RWPE1 (cell line): ENCODE data around the gene DMTF1.

Source experiments
- CTCF ChIA-PET: fragments of 350-600 bp; sonication (Branson Sonifier 250); formaldehyde crosslinking; extraction: SDS; loops from one replicate; lab custom pipeline; 2021; lab: Yijun Ruan, JAX
- POLR2A ChIA-PET: fragments of 400-600 bp; formaldehyde crosslinking; extraction: SDS; loops from one replicate; lab custom pipeline; 2020; ENCODE audit warnings: antibody characterized with exemption; ENCODE audit not compliant: low non-redundant PET; lab: Yijun Ruan, JAX
- DNase-seq: peaks from one replicate; pipeline ENCODE4 v3.0.0; 2012; ENCODE audit warnings: low spot score
- H3K27ac ChIP-seq: fragments of 450-650 bp; 2 replicates; pipeline ENCODE4 v1.5.1; 2017
- CTCF ChIP-seq: fragments of 450-650 bp; conservative IDR thresholded peaks from 2 replicates; pipeline ENCODE4 v1.5.1; 2017; ENCODE audit warnings: low read depth, mild to moderate bottlenecking

The DMTF1 gene

GRCh38 chr7:87144173-87144657 is 8.0 kb upstream of the DMTF1 start:
- no peak for TF ChIP-seq CTCF
- no peak for DNase-seq
- CTCF ChIA-PET: interaction anchor here (0.7 kb wide), 1 partner anchor 202 kb away, joined by 7 read pairs; no protein-coding TSS in a partner anchor
- no peak overlapping the region for H3K27ac ChIP-seq
- POLR2A ChIA-PET: no interaction called here

GRCh38 chr7:87146740-87147386 is 5.4 kb upstream of the DMTF1 start:
- no peak overlapping the region for H3K27ac ChIP-seq
- no peak for DNase-seq
- no peak for TF ChIP-seq CTCF
- ChIA-PET CTCF (no interaction called here), POLR2A (no interaction called here)

GRCh38 chr7:87147500-87147899 is 4.8 kb upstream of the DMTF1 start:
- H3K27ac ChIP-seq: no peak overlapping the region
- TF ChIP-seq CTCF: no peak
- ChIA-PET CTCF (interaction anchor here (0.9 to 1.8 kb wide), 5 partner anchors 64 to 230 kb away, joined by 4 to 15 read pairs (median 6); no protein-coding TSS in a partner anchor), POLR2A (no interaction called here)
- DNase-seq: no peak

- POLR2A ChIA-PET: no interaction called here
- DNase-seq: peak; percentile 38
- H3K27ac ChIP-seq: no peak overlapping the region
Measured at GRCh38 chr7:87148332-87148955, 3.8 kb upstream of the DMTF1 start.

GRCh38 chr7:87151002-87151728 is 1.1 kb upstream of the DMTF1 start:
- peak overlapping the region; percentile 100 for H3K27ac ChIP-seq
- no peak for TF ChIP-seq CTCF
- DNase-seq: peak; percentile 8
- ChIA-PET CTCF (interaction anchor here (1.0 to 1.1 kb wide), 2 partner anchors 92 to 112 kb away, joined by 3 read pairs; partner anchors contain the start of gene ELAPOR2), POLR2A (no interaction called here)

More at GRCh38 chr7:87148332-87148955, 3.8 kb upstream of the DMTF1 start:
- TF ChIP-seq CTCF: peak; percentile 91
- CTCF ChIA-PET: interaction anchor here (0.6 to 1.8 kb wide), 28 partner anchors 8 to 891 kb away, joined by 3 to 15 read pairs (median 4); partner anchors contain the start of gene ELAPOR2

- POLR2A ChIA-PET: interaction anchor here (0.6 to 1.6 kb wide), 3 partner anchors 9 to 69 kb away, joined by 3 to 6 read pairs (median 5); partner anchors contain the start of gene TMEM243
- CTCF ChIA-PET: interaction anchor here (0.7 to 1.1 kb wide), 3 partner anchors 10 to 112 kb away, joined by 3 read pairs; partner anchors contain the start of gene ELAPOR2
- no peak for TF ChIP-seq CTCF
- peak overlapping the region; percentile 100 for H3K27ac ChIP-seq
- DNase-seq: no peak
Measured at GRCh38 chr7:87151729-87152111, 533 bp upstream of the DMTF1 start.
